HCT116 (cell line): ENCODE measurements around the gene ACADVL. TPM values are rescaled to one million over a fixed set of nuclear protein-coding genes. Genes with fewer than 3 reads are reported as not detected.

Experiments used
- ATAC-seq: fragments of 200-7000 bp; cut with Tn5 transposase; 2 replicates; pipeline ENCODE4 v1.9.1; 2020; ENCODE audit warnings: mild to moderate bottlenecking, moderate library complexity
- BruUV-seq: library from RNA; stranded (reverse); fragments of 400-500 nt; replicated peaks from 2 replicates; lab custom pipeline; 2021; lab: Mats Ljungman, UMichigan
- CTCF ChIA-PET: fragments of 300-600 bp; sonication (Branson Sonifier 250); formaldehyde crosslinking; loops from one replicate; lab custom pipeline; 2021; ENCODE audit warnings: antibody characterized with exemption; lab: Charles Lee
- POLR2A ChIA-PET: fragments of 300-600, 350-600 bp; sonication (Branson Sonifier 250); formaldehyde crosslinking; loops from one replicate; lab custom pipeline; 2021; ENCODE audit warnings: antibody characterized with exemption; lab: Charles Lee
- RAD21 ChIA-PET, 2 experiments: fragments of 300-600 bp; sonication (Branson Sonifier 250); formaldehyde crosslinking; loops; one replicate each; lab custom pipeline; 2023; ENCODE audit warnings: low total read pairs in 2 of 2; ENCODE audit not compliant: uncharacterized antibody in 2 of 2, unreplicated experiment in 2 of 2, low non-redundant PET in 1 of 2; lab: Charles Lee
- DNase-seq: peaks from one replicate; pipeline ENCODE4 v3.0.0-alpha.2; 2010; ENCODE audit warnings: low read depth, low spot score
- H2AFZ ChIP-seq: fragments of 200-600 bp; shearing (Covaris generic), sonication (generic); 2 replicates; pipeline ENCODE4 v1.6.1; 2017; ENCODE audit warnings: low read depth, mixed run types, mixed read lengths, antibody characterized with exemption, low read length; ENCODE audit not compliant: poor library complexity, severe bottlenecking
- H3K27ac ChIP-seq: 2 replicates; pipeline ENCODE4 v1.5.1; 2012; ENCODE audit warnings: low read depth, low read length
- H3K27me3 ChIP-seq: fragments of 200-600 bp; sonication (generic); 2 replicates; pipeline ENCODE4 v1.6.1; 2016; ENCODE audit warnings: mixed run types, low read length, mixed read lengths; ENCODE audit not compliant: insufficient read depth
- H3K36me3 ChIP-seq, 2 experiments: fragments of 200-500 bp in 1 of 2; fragments of 200-600 bp in 1 of 2; sonication (Bioruptor generic) in 1 of 2; sonication (generic) in 1 of 2; 2 replicates each; pipeline versions ENCODE4 v1.5.1 to v1.6.1; 2014 to 2016; ENCODE audit warnings: low read length in 2 of 2, inconsistent platforms in 1 of 2, mixed read lengths in 1 of 2, mixed run types in 1 of 2; ENCODE audit not compliant: insufficient read depth in 2 of 2, control insufficient read depth in 1 of 2
- H3K4me1 ChIP-seq, 2 experiments: fragments of 200-600 bp in 1 of 2; sonication (generic) in 1 of 2; 2 replicates each; pipeline versions ENCODE4 v1.5.1 to v1.6.1; 2012 to 2017; ENCODE audit warnings: low read length in 2 of 2, inconsistent platforms in 1 of 2, mild to moderate bottlenecking in 1 of 2, mixed read lengths in 1 of 2, mixed run types in 1 of 2, moderate library complexity in 1 of 2; ENCODE audit not compliant: insufficient read depth in 2 of 2, control insufficient read depth in 1 of 2
- H3K4me2 ChIP-seq: fragments of 200-600 bp; sonication (generic); 2 replicates; pipeline ENCODE4 v1.6.1; 2017; ENCODE audit warnings: mixed run types, low read length, mixed read lengths
- H3K4me3 ChIP-seq, 2 experiments: fragments of 200-600 bp in 1 of 2; sonication (generic) in 1 of 2; replicated peaks in 1 of 2; 2 replicates each; pipeline ENCODE4 v1.5.1; 2011 to 2016; ENCODE audit warnings: low read length in 2 of 2, control low read depth in 1 of 2, low read depth in 1 of 2, mild to moderate bottlenecking in 1 of 2, mixed read lengths in 1 of 2, mixed run types in 1 of 2
- H3K79me2 ChIP-seq: fragments of 200-600 bp; sonication (generic); 2 replicates; pipeline ENCODE4 v1.6.1; 2017; ENCODE audit warnings: mild to moderate bottlenecking, mixed run types, low read length, moderate library complexity, mixed read lengths; ENCODE audit not compliant: insufficient read depth
- H3K9ac ChIP-seq: fragments of 200-600 bp; sonication (generic); 2 replicates; pipeline ENCODE4 v1.6.1; 2016; ENCODE audit warnings: low read length, mixed read lengths
- H3K9me2 ChIP-seq: fragments of 200-600 bp; sonication (generic), shearing (Covaris generic); 2 replicates; pipeline ENCODE4 v1.6.1; 2017; ENCODE audit warnings: mixed run types, mild to moderate bottlenecking, moderate library complexity; ENCODE audit not compliant: insufficient read depth
- H3K9me3 ChIP-seq, 2 experiments: fragments of 200-500 bp in 1 of 2; fragments of 200-600 bp in 1 of 2; sonication (Bioruptor generic) in 1 of 2; sonication (generic) in 1 of 2; 2 replicates each; pipeline ENCODE4 v1.6.1; 2014 to 2017; ENCODE audit warnings: low read length in 2 of 2, mixed read lengths in 2 of 2, inconsistent platforms in 1 of 2, low read depth in 1 of 2, mild to moderate bottlenecking in 1 of 2, mixed run types in 1 of 2, moderate library complexity in 1 of 2; ENCODE audit not compliant: control insufficient read depth in 1 of 2, insufficient read depth in 1 of 2
- H4K20me1 ChIP-seq: fragments of 200-600 bp; sonication (generic), shearing (Covaris generic); 2 replicates; pipeline ENCODE4 v1.6.1; 2017; ENCODE audit warnings: mixed run types, mild to moderate bottlenecking, moderate library complexity; ENCODE audit not compliant: insufficient read depth
- CBX3 ChIP-seq: IDR thresholded peaks from 2 replicates; pipeline ENCODE4 v1.6.1; 2012; ENCODE audit warnings: low read depth
- CEBPB ChIP-seq: IDR thresholded peaks from 2 replicates; pipeline ENCODE4 v1.6.1; 2012; ENCODE audit warnings: low read depth
- CTCF ChIP-seq, 3 experiments: fragments of 200-600 bp in 1 of 3; sonication (generic) in 1 of 3; IDR thresholded peaks in 2 of 3; conservative IDR thresholded peaks in 1 of 3; 2 replicates each; pipeline ENCODE4 v1.5.1; 2012 to 2017; ENCODE audit warnings: low read depth in 2 of 3, low read length in 2 of 3, antibody characterized with exemption in 1 of 3, borderline replicate concordance in 1 of 3, control low read depth in 1 of 3, mild to moderate bottlenecking in 1 of 3, mixed read lengths in 1 of 3, mixed run types in 1 of 3, moderate library complexity in 1 of 3; ENCODE audit not compliant: insufficient read depth in 1 of 3
- ELF1 ChIP-seq: IDR thresholded peaks from 2 replicates; pipeline ENCODE4 v1.6.1; 2012; ENCODE audit warnings: low read depth, borderline replicate concordance
- EZH2 ChIP-seq: fragments of 200-600 bp; sonication (generic); IDR thresholded peaks from 2 replicates; pipeline ENCODE4 v1.6.1; 2017; ENCODE audit warnings: antibody characterized with exemption, mixed run types
- EZH2phosphoT487 ChIP-seq: fragments of 200-600 bp; IDR thresholded peaks from 2 replicates; pipeline ENCODE4 v1.6.1; 2018; ENCODE audit warnings: antibody characterized with exemption, borderline replicate concordance
- MAX ChIP-seq: IDR thresholded peaks from 2 replicates; pipeline ENCODE4 v1.6.1; 2012
- POLR2A ChIP-seq: IDR thresholded peaks from 2 replicates; pipeline ENCODE4 v1.7.0; 2011; ENCODE audit warnings: borderline replicate concordance; ENCODE audit not compliant: insufficient read depth, insufficient read length; ENCODE audit errors: extremely low read depth
- POLR2AphosphoS5 ChIP-seq: IDR thresholded peaks from 2 replicates; pipeline ENCODE4 v1.6.1; 2011; ENCODE audit warnings: mild to moderate bottlenecking, low read depth, low read length, moderate library complexity
- RAD21 ChIP-seq: IDR thresholded peaks from 2 replicates; pipeline ENCODE4 v1.6.1; 2012; ENCODE audit warnings: low read depth, mild to moderate bottlenecking
- SIN3A ChIP-seq: IDR thresholded peaks from 2 replicates; pipeline ENCODE4 v1.6.1; 2012; ENCODE audit warnings: low read depth
- SRF ChIP-seq: IDR thresholded peaks from 2 replicates; pipeline ENCODE4 v1.6.1; 2012; ENCODE audit warnings: low read depth
- TCF7L2 ChIP-seq: IDR thresholded peaks from 2 replicates; pipeline ENCODE4 v1.7.0; 2011; ENCODE audit warnings: borderline replicate concordance, inconsistent platforms; ENCODE audit not compliant: insufficient read depth, insufficient read length; ENCODE audit errors: extremely low read depth
- YY1 ChIP-seq: IDR thresholded peaks from 2 replicates; pipeline ENCODE4 v1.6.1; 2011; ENCODE audit warnings: low read length, low read depth, moderate library complexity, mild to moderate bottlenecking; ENCODE audit not compliant: insufficient replicate concordance; ENCODE audit errors: extremely low read depth
- ZBTB33 ChIP-seq: IDR thresholded peaks from 2 replicates; pipeline ENCODE4 v1.6.1; 2011; ENCODE audit warnings: mild to moderate bottlenecking, low read length, moderate library complexity; ENCODE audit not compliant: insufficient replicate concordance; ENCODE audit errors: extremely low read depth
- ZNF274 ChIP-seq: fragments of 200-500 bp; sonication (Bioruptor generic); IDR thresholded peaks from 2 replicates; pipeline ENCODE4 v1.6.1; 2014; ENCODE audit warnings: mild to moderate bottlenecking, low read depth, low read length, inconsistent platforms
- intact Hi-C: fragments of 100-400 bp; cut with micrococcal nuclease; formaldehyde crosslinking; loops from 2 replicates; pipeline ENCODE4 v1.10.0; 2022
- total RNA-seq: library from RNA; stranded (reverse); gene quantifications from one replicate; pipeline ENCODE4 v1.2.1, GENCODE V29; 2021; ENCODE audit not compliant: unreplicated experiment
- TF ChIP-seq, protein P1 (sequence below): IDR thresholded peaks from 2 replicates; pipeline ENCODE4 v1.6.1; 2012
- TF ChIP-seq, protein P2 (sequence below): IDR thresholded peaks from 2 replicates; pipeline ENCODE4 v1.6.1; 2012; ENCODE audit warnings: low read depth

The ACADVL gene
- total RNA-seq, 1 experiment from 2014 or later = 554 TPM

DNA sequence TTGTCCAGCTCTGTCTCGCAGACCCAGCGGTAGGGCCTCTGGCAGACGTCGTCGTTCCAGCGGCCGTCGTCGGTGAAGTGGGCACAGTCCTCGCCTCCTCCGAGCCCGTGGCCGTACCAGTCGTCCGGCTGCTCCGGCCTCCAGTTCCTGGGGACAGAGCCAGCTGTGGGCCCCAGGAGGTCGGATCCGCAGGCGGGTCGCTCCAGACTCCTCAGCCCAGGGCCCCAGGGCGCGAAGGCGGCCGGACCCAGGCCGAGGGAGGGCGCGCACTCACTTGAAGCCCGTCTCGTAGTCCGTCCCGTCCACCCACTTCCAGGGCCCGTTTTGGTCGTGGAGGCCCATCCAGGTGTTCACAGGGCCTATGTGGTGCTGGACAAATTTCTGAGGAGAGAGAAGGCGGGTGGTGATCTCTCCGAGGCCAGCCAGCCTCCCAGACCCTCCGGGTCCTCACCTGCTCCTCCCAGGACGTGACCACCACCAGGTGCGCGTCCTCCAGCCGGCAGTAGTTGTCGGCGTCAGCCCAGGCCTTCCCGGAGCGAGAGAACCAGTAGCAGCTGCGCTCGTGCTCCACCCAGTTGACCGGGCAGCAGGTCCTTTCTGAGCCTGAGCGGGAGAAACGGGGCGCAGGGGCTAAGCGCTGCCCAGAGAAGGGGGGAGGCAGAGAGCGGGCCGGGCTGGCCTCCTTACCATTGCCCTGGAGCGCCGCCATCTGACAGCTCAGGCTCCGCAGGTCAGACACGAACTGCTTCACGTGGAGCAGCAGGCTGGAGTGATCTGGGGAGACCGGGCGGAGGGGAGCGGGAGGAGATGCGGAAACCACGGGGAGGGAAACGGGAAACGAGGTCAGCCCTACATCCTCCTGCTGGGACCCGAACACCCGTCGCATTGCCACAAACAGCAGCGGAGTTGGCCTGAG, 45.8 kb upstream of the ACADVL start:
- H2AFZ ChIP-seq = no peak overlapping the region
- H3K9me2 ChIP-seq = no peaks in the 10 kb centered on the region
- no peaks in the 10 kb centered on the region for H3K36me3 ChIP-seq
- ChIA-PET CTCF (no interaction called here), RAD21 (no interaction called here), POLR2A (no interaction called here)
- H3K4me3 ChIP-seq = no peak overlapping the region
- DNase-seq = no peak
- no peak for ATAC-seq
- BruUV-seq = no TSS peak
- intact Hi-C loops = no loop called here
- no peak overlapping the region for H3K27ac ChIP-seq
- H3K9me3 ChIP-seq = peaks cover 0 to 8% of the 10 kb centered on the region in 2 experiments; a peak in 1 of 4 replicates
- H3K27me3 ChIP-seq = no peaks in the 10 kb centered on the region
- no peaks in the 10 kb centered on the region for H4K20me1 ChIP-seq
- H3K4me2 ChIP-seq = no peak overlapping the region
- no peak overlapping the region for H3K9ac ChIP-seq
- H3K79me2 ChIP-seq = no peaks in the 10 kb centered on the region
- H3K4me1 ChIP-seq = peaks cover 7 to 15% of the 10 kb centered on the region in 2 experiments
- TF ChIP-seq CBX3 (no peak), CTCF (IDR thresholded peaks at IDR 0.05 in 2 of 3, conservative IDR thresholded peaks at IDR 0.05 in 1 of 3; ENCODE audit: borderline replicate concordance in 1 of 3, insufficient read depth in 1 of 3, low read depth in 2 of 3, low read length in 2 of 3) (no peak), TCF7L2 (no peak), ZBTB33 (no peak), POLR2A (no peak), MAX (no peak), EZH2 (no peak), CEBPB (no peak), RAD21 (no peak), EZH2phosphoT487 (no peak), SIN3A (no peak), ZNF274 (no peak), YY1 (no peak), SRF (no peak), ELF1 (no peak), POLR2AphosphoS5 (no peak)
- TF ChIP-seq, protein P1, sequence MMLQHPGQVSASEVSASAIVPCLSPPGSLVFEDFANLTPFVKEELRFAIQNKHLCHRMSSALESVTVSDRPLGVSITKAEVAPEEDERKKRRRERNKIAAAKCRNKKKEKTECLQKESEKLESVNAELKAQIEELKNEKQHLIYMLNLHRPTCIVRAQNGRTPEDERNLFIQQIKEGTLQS = no peak
- TF ChIP-seq, protein P2, sequence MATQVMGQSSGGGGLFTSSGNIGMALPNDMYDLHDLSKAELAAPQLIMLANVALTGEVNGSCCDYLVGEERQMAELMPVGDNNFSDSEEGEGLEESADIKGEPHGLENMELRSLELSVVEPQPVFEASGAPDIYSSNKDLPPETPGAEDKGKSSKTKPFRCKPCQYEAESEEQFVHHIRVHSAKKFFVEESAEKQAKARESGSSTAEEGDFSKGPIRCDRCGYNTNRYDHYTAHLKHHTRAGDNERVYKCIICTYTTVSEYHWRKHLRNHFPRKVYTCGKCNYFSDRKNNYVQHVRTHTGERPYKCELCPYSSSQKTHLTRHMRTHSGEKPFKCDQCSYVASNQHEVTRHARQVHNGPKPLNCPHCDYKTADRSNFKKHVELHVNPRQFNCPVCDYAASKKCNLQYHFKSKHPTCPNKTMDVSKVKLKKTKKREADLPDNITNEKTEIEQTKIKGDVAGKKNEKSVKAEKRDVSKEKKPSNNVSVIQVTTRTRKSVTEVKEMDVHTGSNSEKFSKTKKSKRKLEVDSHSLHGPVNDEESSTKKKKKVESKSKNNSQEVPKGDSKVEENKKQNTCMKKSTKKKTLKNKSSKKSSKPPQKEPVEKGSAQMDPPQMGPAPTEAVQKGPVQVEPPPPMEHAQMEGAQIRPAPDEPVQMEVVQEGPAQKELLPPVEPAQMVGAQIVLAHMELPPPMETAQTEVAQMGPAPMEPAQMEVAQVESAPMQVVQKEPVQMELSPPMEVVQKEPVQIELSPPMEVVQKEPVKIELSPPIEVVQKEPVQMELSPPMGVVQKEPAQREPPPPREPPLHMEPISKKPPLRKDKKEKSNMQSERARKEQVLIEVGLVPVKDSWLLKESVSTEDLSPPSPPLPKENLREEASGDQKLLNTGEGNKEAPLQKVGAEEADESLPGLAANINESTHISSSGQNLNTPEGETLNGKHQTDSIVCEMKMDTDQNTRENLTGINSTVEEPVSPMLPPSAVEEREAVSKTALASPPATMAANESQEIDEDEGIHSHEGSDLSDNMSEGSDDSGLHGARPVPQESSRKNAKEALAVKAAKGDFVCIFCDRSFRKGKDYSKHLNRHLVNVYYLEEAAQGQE = no peak
